IMR-90 (cell line): ENCODE data around the gene FADS1.

Source experiments
- BHLHE40 ChIP-seq: fragments of 150-350 bp; IDR thresholded peaks from 2 replicates; pipeline ENCODE4 v1.6.1; 2016; ENCODE audit warnings: mild to moderate bottlenecking, low read depth, low read length
- CTCF ChIP-seq: conservative IDR thresholded peaks from 2 replicates; pipeline ENCODE4 v1.5.1; 2012; ENCODE audit warnings: mild to moderate bottlenecking, low read depth, low read length, improper control_type of control experiment
- FOS ChIP-seq: fragments of 150-350 bp; IDR thresholded peaks from 2 replicates; pipeline ENCODE4 v1.6.1; 2016; ENCODE audit warnings: low read depth, low read length
- MAZ ChIP-seq: IDR thresholded peaks from 2 replicates; pipeline ENCODE4 v1.6.1; 2012; ENCODE audit warnings: low read depth, mild to moderate bottlenecking, low read length, improper control_type of control experiment, moderate library complexity, borderline replicate concordance
- MXI1 ChIP-seq: IDR thresholded peaks from 2 replicates; pipeline ENCODE4 v1.6.1; 2012; ENCODE audit warnings: low read depth, mild to moderate bottlenecking, low read length, moderate library complexity, borderline replicate concordance
- POLR2A ChIP-seq: IDR thresholded peaks from 2 replicates; pipeline ENCODE4 v1.6.1; 2012; ENCODE audit warnings: mild to moderate bottlenecking, low read depth, low read length
- RAD21 ChIP-seq: IDR thresholded peaks from 2 replicates; pipeline ENCODE4 v1.6.1; 2012; ENCODE audit warnings: low read length, improper control_type of control experiment
- RCOR1 ChIP-seq: IDR thresholded peaks from 2 replicates; pipeline ENCODE4 v1.6.1; 2012; ENCODE audit warnings: mild to moderate bottlenecking, low read length, improper control_type of control experiment; ENCODE audit not compliant: insufficient replicate concordance
- RFX5 ChIP-seq: IDR thresholded peaks from 2 replicates; pipeline ENCODE4 v1.8.0; 2012; ENCODE audit warnings: low read depth, mild to moderate bottlenecking, low read length, moderate library complexity
- SMC3 ChIP-seq: fragments of 150-350 bp; IDR thresholded peaks from 2 replicates; pipeline ENCODE4 v1.6.1; 2016; ENCODE audit warnings: low read depth, mild to moderate bottlenecking, antibody characterized with exemption, low read length, moderate library complexity
- USF2 ChIP-seq: fragments of 150-350 bp; IDR thresholded peaks from 2 replicates; pipeline ENCODE4 v1.6.1; 2017; ENCODE audit warnings: mild to moderate bottlenecking, antibody characterized with exemption, low read length, low read depth

- TF ChIP-seq RCOR1, result no peak
- no peak for TF ChIP-seq POLR2A
- no peak for TF ChIP-seq CTCF
- TF ChIP-seq USF2, result no peak
- TF ChIP-seq BHLHE40, result no peak
- no peak for TF ChIP-seq MAZ
- TF ChIP-seq RFX5, result no peak
- no peak for TF ChIP-seq SMC3
- no peak for TF ChIP-seq FOS
- no peak for TF ChIP-seq RAD21
- TF ChIP-seq MXI1, result no peak
These were observed 11.7 kb downstream of the FADS1 start for GRCh38 chr11:61805146-61805545.
